GM12874 (cell line): Measurements from ENCODE around the gene EXOC3L1.

Source experiments
- TF ChIP-seq, protein P1 (sequence below): IDR thresholded peaks from 2 replicates; pipeline ENCODE4 v1.5.1; 2011; ENCODE audit warnings: low read depth, mild to moderate bottlenecking, control low read depth, low read length, moderate library complexity; ENCODE audit not compliant: insufficient read depth

EXOC3L1 gene

GRCh38 chr16:67191995-67192681 lies 2.2 kb upstream of the EXOC3L1 start, which contains the start of gene E2F4:
Gene E2F4, plus strand, starts transcription at chr16:67192155. Its CDS starts 73 bp downstream, at chr16:67192228.
- TF ChIP-seq, protein P1, sequence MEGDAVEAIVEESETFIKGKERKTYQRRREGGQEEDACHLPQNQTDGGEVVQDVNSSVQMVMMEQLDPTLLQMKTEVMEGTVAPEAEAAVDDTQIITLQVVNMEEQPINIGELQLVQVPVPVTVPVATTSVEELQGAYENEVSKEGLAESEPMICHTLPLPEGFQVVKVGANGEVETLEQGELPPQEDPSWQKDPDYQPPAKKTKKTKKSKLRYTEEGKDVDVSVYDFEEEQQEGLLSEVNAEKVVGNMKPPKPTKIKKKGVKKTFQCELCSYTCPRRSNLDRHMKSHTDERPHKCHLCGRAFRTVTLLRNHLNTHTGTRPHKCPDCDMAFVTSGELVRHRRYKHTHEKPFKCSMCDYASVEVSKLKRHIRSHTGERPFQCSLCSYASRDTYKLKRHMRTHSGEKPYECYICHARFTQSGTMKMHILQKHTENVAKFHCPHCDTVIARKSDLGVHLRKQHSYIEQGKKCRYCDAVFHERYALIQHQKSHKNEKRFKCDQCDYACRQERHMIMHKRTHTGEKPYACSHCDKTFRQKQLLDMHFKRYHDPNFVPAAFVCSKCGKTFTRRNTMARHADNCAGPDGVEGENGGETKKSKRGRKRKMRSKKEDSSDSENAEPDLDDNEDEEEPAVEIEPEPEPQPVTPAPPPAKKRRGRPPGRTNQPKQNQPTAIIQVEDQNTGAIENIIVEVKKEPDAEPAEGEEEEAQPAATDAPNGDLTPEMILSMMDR, result no peak

DNA sequence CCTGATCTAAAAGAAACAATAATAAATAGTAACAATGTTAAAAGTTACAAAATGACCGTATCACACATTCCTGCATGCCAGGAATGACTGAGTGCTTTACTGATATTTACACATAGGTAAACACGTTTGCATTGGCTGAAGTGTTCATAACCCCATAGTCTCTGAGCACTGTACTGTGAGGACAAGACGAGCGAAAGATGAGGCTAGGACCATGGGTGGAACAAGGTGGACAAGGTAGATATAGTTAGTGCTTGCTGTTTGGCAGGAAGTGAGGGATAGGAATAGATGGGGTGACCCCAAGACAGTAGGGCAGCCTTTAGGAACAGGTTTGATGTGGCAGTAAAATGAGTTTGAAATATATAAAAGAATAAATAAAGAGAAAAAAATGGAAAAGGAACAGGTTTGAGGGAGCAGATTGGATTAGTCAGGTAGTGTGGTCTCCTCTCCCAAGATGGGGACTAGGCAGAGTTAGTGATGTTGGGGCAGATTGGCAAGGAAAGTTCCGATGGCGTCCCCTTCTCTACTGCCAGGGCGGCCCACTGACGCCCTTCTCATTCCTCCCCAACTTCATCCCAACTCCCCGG lies 1.6 kb upstream of the EXOC3L1 start:
- TF ChIP-seq, protein P1, result no peak

GRCh38 chr16:67190448-67191399 lies 788 bp upstream of the EXOC3L1 start:
- TF ChIP-seq, protein P1, result no peak

- TF ChIP-seq, protein P1, result no peak
These were observed 1.1 kb downstream of the EXOC3L1 start for GRCh38 chr16:67188798-67189197.

DNA sequence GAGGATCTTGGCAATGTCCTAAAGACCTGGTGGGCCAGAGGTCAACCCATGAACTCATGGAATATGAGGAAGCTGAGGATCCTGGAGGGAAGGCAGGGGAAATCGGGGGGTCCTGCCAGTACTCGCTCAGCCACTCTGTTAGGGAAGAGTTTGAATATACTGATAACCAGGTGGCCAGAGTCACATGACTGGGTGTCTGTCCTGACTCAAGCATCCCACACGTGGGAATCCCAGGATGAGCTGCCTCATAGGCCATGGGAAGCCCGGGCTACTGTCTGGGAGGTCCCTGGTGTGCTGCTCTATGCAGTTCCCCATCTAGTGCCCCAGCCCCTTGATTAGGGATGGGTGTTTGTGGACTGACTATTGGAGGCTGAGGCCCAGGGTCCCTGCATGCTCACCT lies 1.6 kb downstream of the EXOC3L1 start:
- TF ChIP-seq, protein P1, result no peak

GRCh38 chr16:67187175-67187890 lies 2.6 kb downstream of the EXOC3L1 start:
- TF ChIP-seq, protein P1, result no peak

GRCh38 chr16:67186550-67186950 lies 3.4 kb downstream of the EXOC3L1 start:
- TF ChIP-seq, protein P1, result no peak
